H4 (cell line): ENCODE measurements around the gene NAA60. TPM values are rescaled to one million over a fixed set of nuclear protein-coding genes. Genes with fewer than 3 reads are reported as not detected.
"Not testable (repeated sequence)": the region's sequence is repeated elsewhere in the genome, so short reads cannot be mapped to it uniquely, and the experiment has no call there.

Source experiments
- DNase-seq: peaks from one replicate; pipeline ENCODE4 v3.0.0-alpha.2; 2015; ENCODE audit warnings: low spot score
- total RNA-seq: library from RNA; depleted of rRNA; stranded (reverse); fragments of >200 nt; shearing (Covaris generic); gene quantifications from 2 replicates; pipeline ENCODE4 v1.2.3, GENCODE V29; 2014

Gene NAA60
- total RNA-seq, 1 experiment from 2014 or later, result 8.7 TPM

- DNase-seq, result no peak
Observed at GRCh38 chr16:3482659-3483241, 39.3 kb downstream of the NAA60 start.

GRCh38 chr16:3484318-3485096, 41.0 kb downstream of the NAA60 start:
- DNase-seq, result no peak

GRCh38 chr16:3485097-3485745, 41.7 kb downstream of the NAA60 start:
- DNase-seq, result no peak

- no peak for DNase-seq
Observed at GRCh38 chr16:3485821-3486505, 42.5 kb downstream of the NAA60 start.

GRCh38 chr16:3486506-3487215, 43.2 kb downstream of the NAA60 start:
- DNase-seq, result no peak

- DNase-seq, result no peak
Observed at GRCh38 chr16:3487521-3488410, 44.3 kb downstream of the NAA60 start.

- DNase-seq, result no peak
Observed at GRCh38 chr16:3488801-3489200, 45.3 kb downstream of the NAA60 start.

GRCh38 chr16:3490911-3491629, 47.6 kb downstream of the NAA60 start:
- DNase-seq, result no peak

- DNase-seq, result no peak
Observed at GRCh38 chr16:3492356-3492755, 48.9 kb downstream of the NAA60 start.

GRCh38 chr16:3494386-3494973, 51.0 kb downstream of the NAA60 start:
- no peak for DNase-seq

GRCh38 chr16:3495176-3495575, 51.7 kb downstream of the NAA60 start, which contains the start of gene C16orf90:
Gene C16orf90 (minus strand): TSS chr16:3495489. CDS start chr16:3495421, 68 bp downstream.
- no peak for DNase-seq

- no peak for DNase-seq
Observed at GRCh38 chr16:3496386-3496785, 52.9 kb downstream of the NAA60 start.

- DNase-seq, result no peak
Observed at GRCh38 chr16:3497771-3498170, 54.3 kb downstream of the NAA60 start.

GRCh38 chr16:3498988-3499387, 55.5 kb downstream of the NAA60 start:
- DNase-seq, result no peak

- not testable (repeated sequence) for DNase-seq
Observed at GRCh38 chr16:3501412-3501761, 57.9 kb downstream of the NAA60 start.

- no peak for DNase-seq
Observed at GRCh38 chr16:3501783-3502400, 58.4 kb downstream of the NAA60 start.

GRCh38 chr16:3503523-3503922, 60.0 kb downstream of the NAA60 start:
- no peak for DNase-seq

- no peak for DNase-seq
Observed at GRCh38 chr16:3508736-3509135, 65.3 kb downstream of the NAA60 start.

- peak; percentile 71 for DNase-seq
Observed at GRCh38 chr16:3509470-3509928, 66.0 kb downstream of the NAA60 start.
